ENCODE data around the gene ASIC4. TPM values are rescaled to one million over a fixed set of nuclear protein-coding genes. Genes with fewer than 3 reads are reported as not detected.

Gene ASIC4
- polyA plus RNA-seq, 2 of the 4 experiments (the other 2 are of a cell fraction) = 0.04 TPM; not detected in 1

DNA sequence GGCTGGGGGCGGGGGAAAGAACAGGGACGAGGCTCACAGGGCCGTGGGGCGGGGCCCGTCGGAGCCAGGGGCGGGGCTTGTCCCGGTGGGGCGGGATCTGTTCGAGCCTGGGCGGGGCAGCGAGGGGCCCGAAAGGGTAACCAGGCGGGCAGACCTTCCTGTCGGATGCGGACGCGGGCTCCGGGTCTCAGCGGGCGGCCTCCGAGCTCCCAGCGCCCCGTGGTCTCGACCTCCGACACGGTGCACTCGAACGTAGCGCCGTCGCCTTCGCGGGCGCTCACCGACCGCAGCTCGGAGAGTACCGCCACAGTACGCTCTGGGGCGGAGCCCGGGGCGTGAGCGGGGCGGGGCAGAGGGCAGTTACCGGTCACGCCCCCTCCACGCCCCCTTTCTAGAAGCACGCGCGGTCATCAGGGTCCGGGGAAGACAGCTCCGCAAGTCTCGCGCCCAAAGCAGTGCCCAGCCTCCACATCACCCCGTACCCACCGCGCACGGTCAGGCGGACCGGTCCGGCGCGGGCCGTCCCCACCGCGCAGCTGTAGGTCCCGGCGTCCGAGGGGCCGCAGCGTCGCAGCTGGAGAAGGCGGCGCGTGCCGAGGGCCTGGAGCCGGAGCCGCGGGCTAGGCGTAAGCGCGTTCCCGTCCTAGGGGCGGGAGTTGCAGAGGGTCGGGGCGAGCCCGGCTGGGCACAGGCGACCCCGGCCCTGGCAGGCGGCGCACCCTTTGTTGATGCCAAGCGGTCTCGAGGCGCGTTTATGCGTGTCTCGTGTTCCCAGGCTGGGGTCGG lies 38.3 kb downstream of the ASIC4 start (continued):
- TF ChIP-seq NPAS2 (CRISPR knock-in tag; IDR thresholded peaks at IDR 0.05; ENCODE audit: borderline replicate concordance) = no peak
- no peak for TF ChIP-seq ZC3H11A (IDR thresholded peaks at IDR 0.05)
- 0 out of 2 replicates have a peak, but pooled peaks have one; percentile 22 for TF ChIP-seq RNF2 (IDR thresholded peaks at IDR 0.05; ENCODE audit: borderline replicate concordance, low read depth)
- no peak for TF ChIP-seq RARB (CRISPR knock-in tag; IDR thresholded peaks at IDR 0.05)
- no peak for TF ChIP-seq HEYL (CRISPR knock-in tag; IDR thresholded peaks at IDR 0.05)
- TF ChIP-seq ESRRA (IDR thresholded peaks at IDR 0.05; ENCODE audit: borderline replicate concordance, low read length) = no peak
- no peak for TF ChIP-seq NFE2L2 (conservative IDR thresholded peaks at IDR 0.05; ENCODE audit: low read length)
- TF ChIP-seq JUNB (IDR thresholded peaks at IDR 0.05) = no peak
- TF ChIP-seq, protein P1, sequence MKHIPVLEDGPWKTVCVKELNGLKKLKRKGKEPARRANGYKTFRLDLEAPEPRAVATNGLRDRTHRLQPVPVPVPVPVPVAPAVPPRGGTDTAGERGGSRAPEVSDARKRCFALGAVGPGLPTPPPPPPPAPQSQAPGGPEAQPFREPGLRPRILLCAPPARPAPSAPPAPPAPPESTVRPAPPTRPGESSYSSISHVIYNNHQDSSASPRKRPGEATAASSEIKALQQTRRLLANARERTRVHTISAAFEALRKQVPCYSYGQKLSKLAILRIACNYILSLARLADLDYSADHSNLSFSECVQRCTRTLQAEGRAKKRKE (CRISPR knock-in tag; IDR thresholded peaks at IDR 0.05; ENCODE audit: low read depth) = no peak
- TF ChIP-seq EHMT2 (IDR thresholded peaks at IDR 0.05; ENCODE audit: low read depth) = no peak
- TF ChIP-seq, protein P2, sequence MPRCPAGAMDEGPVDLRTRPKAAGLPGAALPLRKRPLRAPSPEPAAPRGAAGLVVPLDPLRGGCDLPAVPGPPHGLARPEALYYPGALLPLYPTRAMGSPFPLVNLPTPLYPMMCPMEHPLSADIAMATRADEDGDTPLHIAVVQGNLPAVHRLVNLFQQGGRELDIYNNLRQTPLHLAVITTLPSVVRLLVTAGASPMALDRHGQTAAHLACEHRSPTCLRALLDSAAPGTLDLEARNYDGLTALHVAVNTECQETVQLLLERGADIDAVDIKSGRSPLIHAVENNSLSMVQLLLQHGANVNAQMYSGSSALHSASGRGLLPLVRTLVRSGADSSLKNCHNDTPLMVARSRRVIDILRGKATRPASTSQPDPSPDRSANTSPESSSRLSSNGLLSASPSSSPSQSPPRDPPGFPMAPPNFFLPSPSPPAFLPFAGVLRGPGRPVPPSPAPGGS (IDR thresholded peaks at IDR 0.05) = no peak
- peak; percentile 31 for TF ChIP-seq POLR2A (IDR thresholded peaks at IDR 0.05; ENCODE audit: low read length)

DNA sequence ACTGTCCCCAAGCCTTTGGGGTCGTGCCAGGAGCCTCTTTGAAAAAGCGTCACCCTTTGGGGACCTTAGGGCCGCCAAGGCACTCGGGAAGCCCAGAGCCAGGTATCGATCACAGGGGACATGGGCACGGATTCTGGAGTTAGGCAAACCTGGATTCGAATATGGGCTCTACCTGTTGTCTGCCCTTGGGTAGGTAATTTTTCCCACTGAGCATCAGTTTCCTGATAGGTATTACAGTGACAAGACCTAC lies 38.8 kb downstream of the ASIC4 start:
- POLR2A ChIA-PET = interaction anchor here (0.6 to 1.2 kb wide), 4 partner anchors 9 to 134 kb away, joined by 3 read pairs; partner anchors contain the start of genes CHPF, OBSL1, STK11IP and TMEM198
- Histone ChIP-seq H3K27ac (peak overlapping the region in 1 of 2 experiments; percentile 81; a peak in 2 of 6 replicates), H3K4me1 (peaks cover 16% of the 10 kb centered on the region), H3K4me2 (peak overlapping the region; percentile 100), H3K9me3 (no peaks in the 10 kb centered on the region), H3K4me3 (peak overlapping the region; percentile 76)
- WGBS (ENCODE audit: missing lambda C conversion rate) = 39% methylated on average over 7 of the region's 7 CpGs
- DNase-seq (ENCODE audit: low read depth in 1 of 2, low spot score in 1 of 2) = no peak
- TF ChIP-seq KDM1A (IDR thresholded peaks at IDR 0.05; ENCODE audit: low read depth) (no peak), HOXB13 (CRISPR knock-in tag; IDR thresholded peaks at IDR 0.05; ENCODE audit: low read depth) (no peak)
- TF ChIP-seq, protein P3, sequence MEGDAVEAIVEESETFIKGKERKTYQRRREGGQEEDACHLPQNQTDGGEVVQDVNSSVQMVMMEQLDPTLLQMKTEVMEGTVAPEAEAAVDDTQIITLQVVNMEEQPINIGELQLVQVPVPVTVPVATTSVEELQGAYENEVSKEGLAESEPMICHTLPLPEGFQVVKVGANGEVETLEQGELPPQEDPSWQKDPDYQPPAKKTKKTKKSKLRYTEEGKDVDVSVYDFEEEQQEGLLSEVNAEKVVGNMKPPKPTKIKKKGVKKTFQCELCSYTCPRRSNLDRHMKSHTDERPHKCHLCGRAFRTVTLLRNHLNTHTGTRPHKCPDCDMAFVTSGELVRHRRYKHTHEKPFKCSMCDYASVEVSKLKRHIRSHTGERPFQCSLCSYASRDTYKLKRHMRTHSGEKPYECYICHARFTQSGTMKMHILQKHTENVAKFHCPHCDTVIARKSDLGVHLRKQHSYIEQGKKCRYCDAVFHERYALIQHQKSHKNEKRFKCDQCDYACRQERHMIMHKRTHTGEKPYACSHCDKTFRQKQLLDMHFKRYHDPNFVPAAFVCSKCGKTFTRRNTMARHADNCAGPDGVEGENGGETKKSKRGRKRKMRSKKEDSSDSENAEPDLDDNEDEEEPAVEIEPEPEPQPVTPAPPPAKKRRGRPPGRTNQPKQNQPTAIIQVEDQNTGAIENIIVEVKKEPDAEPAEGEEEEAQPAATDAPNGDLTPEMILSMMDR (IDR thresholded peaks at IDR 0.05) = no peak
- ATAC-seq = no peak
- no peak for FAIRE-seq
- CTCF ChIA-PET = interaction anchor here (1.0 to 5.0 kb wide), 6 partner anchors 10 to 150 kb away, joined by 3 to 19 read pairs (median 8); partner anchors contain the start of genes CHPF and TMEM198

DNA sequence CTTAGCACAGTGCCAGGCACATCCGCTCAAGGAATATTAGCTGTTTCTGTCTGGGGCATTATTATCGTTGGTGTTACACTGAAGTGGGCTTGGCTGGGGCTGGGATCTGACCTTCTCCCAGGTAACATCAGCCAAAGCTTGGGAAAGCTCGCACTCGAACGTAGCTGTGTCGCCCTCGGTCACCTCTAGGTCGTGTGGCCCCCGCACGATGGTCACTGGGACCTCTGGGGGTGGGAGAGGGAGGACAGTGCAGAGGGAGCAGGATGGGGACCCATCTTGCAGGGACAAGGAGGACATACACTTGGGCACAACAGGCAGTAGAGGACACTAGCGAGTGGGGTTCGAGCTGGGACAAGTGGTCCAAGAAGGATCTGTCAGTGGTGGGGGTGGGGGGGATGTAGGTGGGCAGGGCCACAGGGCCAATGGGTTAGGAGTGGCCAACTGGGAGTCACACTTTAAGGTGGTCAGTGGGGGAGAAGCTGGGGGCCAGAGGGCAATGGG lies 39.2 kb downstream of the ASIC4 start:
- DNase-seq (ENCODE audit: low read depth in 1 of 2, low spot score in 1 of 2) (no peak), ATAC-seq (no peak), FAIRE-seq (no peak)
- CTCF ChIA-PET = interaction anchor here (0.8 to 5.5 kb wide), 7 partner anchors 10 to 150 kb away, joined by 3 to 23 read pairs (median 7); partner anchors contain the start of genes CHPF and TMEM198
- 85% methylated on average over 12 of the region's 12 CpGs for WGBS (ENCODE audit: missing lambda C conversion rate)
- TF ChIP-seq JUN (IDR thresholded peaks at IDR 0.05) (no peak), CBX2 (IDR thresholded peaks at IDR 0.05; ENCODE audit: borderline replicate concordance, low read depth) (no peak), BHLHE40 (IDR thresholded peaks at IDR 0.05; ENCODE audit: low read depth, low read length) (no peak), ZSCAN20 (CRISPR knock-in tag; IDR thresholded peaks at IDR 0.05) (no peak), HOXB5 (CRISPR knock-in tag; IDR thresholded peaks at IDR 0.05) (no peak), MAFK (IDR thresholded peaks at IDR 0.05; ENCODE audit: partially characterized antibody) (no peak), POLR2AphosphoS2 (conservative IDR thresholded peaks at IDR 0.05; ENCODE audit: low read length) (no peak)
- TF ChIP-seq, protein P2 (IDR thresholded peaks at IDR 0.05) = no peak
- Histone ChIP-seq H3K4me3 (no peak overlapping the region), H3K4me1 (peaks cover 16% of the 10 kb centered on the region), H3K4me2 (no peak overlapping the region), H3K27ac (no peak overlapping the region), H3K9me3 (no peaks in the 10 kb centered on the region)
- POLR2A ChIA-PET = interaction anchor here (0.6 kb wide), 1 partner anchor 134 kb away, joined by 3 read pairs; no protein-coding TSS in a partner anchor
